WTC11 (cell line): ENCODE results near the gene CNIH3. TPM values are rescaled to one million over a fixed set of nuclear protein-coding genes. Genes with fewer than 3 reads are reported as not detected.

Source experiments
- ATAC-seq: fragments of 200-7000 bp; cut with Tn5 transposase; 2 replicates; pipeline ENCODE4 v1.10.0; 2021; ENCODE audit warnings: mild to moderate bottlenecking, moderate library complexity
- CTCF ChIA-PET: fragments of 300-600 bp; sonication (Branson Sonifier 250); formaldehyde crosslinking; loops from one replicate; lab custom pipeline; 2021; ENCODE audit warnings: antibody characterized with exemption; lab: Charles Lee
- POLR2A ChIA-PET: fragments of 350-600 bp; sonication (Branson Sonifier 250); formaldehyde crosslinking; loops from one replicate; lab custom pipeline; 2021; ENCODE audit warnings: antibody characterized with exemption; lab: Charles Lee
- DNase-seq: peaks from one replicate; pipeline ENCODE4 v3.0.0; 2021; ENCODE audit warnings: low spot score
- H3K27ac Mint-ChIP-seq: 2 replicates; pipeline ENCODE4 v1.8.0; 2021; ENCODE audit warnings: mixed read lengths
- H3K27me3 Mint-ChIP-seq: 2 replicates; pipeline ENCODE4 v1.8.0; 2021; ENCODE audit warnings: low read depth, mild to moderate bottlenecking, moderate library complexity, mixed read lengths
- H3K36me3 Mint-ChIP-seq: 2 replicates; pipeline ENCODE4 v1.8.0; 2021; ENCODE audit warnings: mixed read lengths
- H3K4me1 Mint-ChIP-seq: 2 replicates; pipeline ENCODE4 v1.8.0; 2022; ENCODE audit warnings: mixed read lengths
- H3K4me3 Mint-ChIP-seq: 2 replicates; pipeline ENCODE4 v1.8.0; 2021; ENCODE audit warnings: mild to moderate bottlenecking, moderate library complexity, mixed read lengths
- H3K9me3 Mint-ChIP-seq: 2 replicates; pipeline ENCODE4 v1.8.0; 2021; ENCODE audit warnings: mixed read lengths
- AFF4 ChIP-seq: sonication (generic); formaldehyde crosslinking; IDR thresholded peaks from 2 replicates; pipeline ENCODE4 v1.8.1; 2023; ENCODE audit warnings: mild to moderate bottlenecking, missing genetic modification reagents, borderline replicate concordance
- AR ChIP-seq: fragments of 250-450 bp; sonication (Bioruptor Pico); IDR thresholded peaks from 2 replicates; pipeline ENCODE4 v1.9.0; 2021; ENCODE audit warnings: mild to moderate bottlenecking
- CREB1 ChIP-seq: sonication (generic); formaldehyde crosslinking; IDR thresholded peaks from 2 replicates; pipeline ENCODE4 v1.8.0; 2023; ENCODE audit warnings: mild to moderate bottlenecking, missing genetic modification reagents
- CREM ChIP-seq: sonication (generic); formaldehyde crosslinking; IDR thresholded peaks from 2 replicates; pipeline ENCODE4 v1.8.1; 2022; ENCODE audit warnings: mild to moderate bottlenecking, missing genetic modification reagents, moderate library complexity
- ELF4 ChIP-seq: sonication (generic); formaldehyde crosslinking; IDR thresholded peaks from 2 replicates; pipeline ENCODE4 v1.8.1; 2022; ENCODE audit warnings: low read depth, mild to moderate bottlenecking, moderate library complexity, missing genetic modification reagents
- EMX1 ChIP-seq: fragments of 250-450 bp; sonication (Bioruptor Pico); IDR thresholded peaks from 2 replicates; pipeline ENCODE4 v1.8.0; 2021; ENCODE audit warnings: mild to moderate bottlenecking
- ETV6 ChIP-seq: sonication (generic); formaldehyde crosslinking; IDR thresholded peaks from 2 replicates; pipeline ENCODE4 v1.8.1; 2022; ENCODE audit warnings: mild to moderate bottlenecking, missing genetic modification reagents
- FOXP1 ChIP-seq: sonication (generic); formaldehyde crosslinking; IDR thresholded peaks from 2 replicates; pipeline ENCODE4 v1.8.0; 2022; ENCODE audit warnings: missing genetic modification reagents, mild to moderate bottlenecking, moderate library complexity, borderline replicate concordance
- HMGA2 ChIP-seq: fragments of 250-450 bp; sonication (Bioruptor Pico); IDR thresholded peaks from 2 replicates; pipeline ENCODE4 v1.4.0; 2021; ENCODE audit warnings: mild to moderate bottlenecking, moderate library complexity
- JAZF1 ChIP-seq: fragments of 250-450 bp; sonication (Bioruptor Pico); IDR thresholded peaks from 2 replicates; pipeline ENCODE4 v1.9.0; 2021; ENCODE audit warnings: moderate library complexity, mild to moderate bottlenecking, inconsistent platforms
- MAX ChIP-seq: sonication (generic); formaldehyde crosslinking; IDR thresholded peaks from 2 replicates; pipeline ENCODE4 v1.8.0; 2022; ENCODE audit warnings: mild to moderate bottlenecking, missing genetic modification reagents
- MLX ChIP-seq: sonication (generic); formaldehyde crosslinking; IDR thresholded peaks from 2 replicates; pipeline ENCODE4 v1.8.1; 2023; ENCODE audit warnings: mild to moderate bottlenecking, missing genetic modification reagents, moderate library complexity
- MXD4 ChIP-seq: fragments of 250-450 bp; sonication (Bioruptor Pico); IDR thresholded peaks from 2 replicates; pipeline ENCODE4 v1.8.0; 2021; ENCODE audit warnings: mild to moderate bottlenecking, moderate library complexity, borderline replicate concordance
- MYBL2 ChIP-seq: sonication (generic); formaldehyde crosslinking; IDR thresholded peaks from 2 replicates; pipeline ENCODE4 v1.8.1; 2023; ENCODE audit warnings: mild to moderate bottlenecking, moderate library complexity, missing genetic modification reagents
- OVOL2 ChIP-seq: fragments of 250-450 bp; sonication (Bioruptor Pico); IDR thresholded peaks from 2 replicates; pipeline ENCODE4 v1.9.0; 2021; ENCODE audit warnings: mild to moderate bottlenecking, borderline replicate concordance
- PRRX2 ChIP-seq: fragments of 250-450 bp; sonication (Bioruptor Pico); IDR thresholded peaks from 2 replicates; pipeline ENCODE4 v1.8.0; 2021; ENCODE audit warnings: mild to moderate bottlenecking
- RORB ChIP-seq: fragments of 250-450 bp; sonication (Bioruptor Pico); IDR thresholded peaks from 2 replicates; pipeline ENCODE4 v1.9.0; 2021; ENCODE audit warnings: mild to moderate bottlenecking
- SP1 ChIP-seq: sonication (generic); formaldehyde crosslinking; conservative IDR thresholded peaks from 2 replicates; pipeline ENCODE4 v1.8.1; 2022; ENCODE audit warnings: missing genetic modification reagents
- TEAD4 ChIP-seq: sonication (generic); formaldehyde crosslinking; IDR thresholded peaks from 2 replicates; pipeline ENCODE4 v1.8.0; 2022; ENCODE audit warnings: mild to moderate bottlenecking, missing genetic modification reagents
- TP53 ChIP-seq: sonication (generic); formaldehyde crosslinking; IDR thresholded peaks from 2 replicates; pipeline ENCODE4 v1.8.1; 2023; ENCODE audit warnings: mild to moderate bottlenecking, missing genetic modification reagents
- ZNF121 ChIP-seq: sonication (generic); formaldehyde crosslinking; IDR thresholded peaks from 2 replicates; pipeline ENCODE4 v1.8.0; 2023; ENCODE audit warnings: missing genetic modification reagents
- ZNF263 ChIP-seq: sonication (generic); formaldehyde crosslinking; IDR thresholded peaks from 2 replicates; pipeline ENCODE4 v1.8.1; 2022; ENCODE audit warnings: low read depth, mild to moderate bottlenecking, moderate library complexity, missing genetic modification reagents
- ZNF281 ChIP-seq: sonication (generic); formaldehyde crosslinking; IDR thresholded peaks from 2 replicates; pipeline ENCODE4 v1.8.0; 2023; ENCODE audit warnings: mild to moderate bottlenecking, missing genetic modification reagents
- total RNA-seq: library from RNA; stranded (reverse); gene quantifications from 3 replicates; pipeline ENCODE4 v1.2.3, GENCODE V29; 2021

Gene CNIH3
- total RNA-seq, 1 experiment from 2014 or later, result 8.1 TPM

- H3K36me3 Mint-ChIP-seq, result no peaks in the 10 kb centered on the region
- TF ChIP-seq OVOL2 (CRISPR knock-in tag), result no peak
- no peak for TF ChIP-seq PRRX2 (CRISPR knock-in tag)
- TF ChIP-seq MLX (CRISPR knock-in tag), result no peak
- TF ChIP-seq CREB1 (CRISPR knock-in tag), result no peak
- TF ChIP-seq HMGA2 (CRISPR knock-in tag), result no peak
- TF ChIP-seq ZNF281 (CRISPR knock-in tag), result no peak
- TF ChIP-seq TP53 (CRISPR knock-in tag), result no peak
- no peak for TF ChIP-seq MAX (CRISPR knock-in tag)
- TF ChIP-seq RORB (CRISPR knock-in tag), result no peak
- no peaks in the 10 kb centered on the region for H3K27me3 Mint-ChIP-seq
- ATAC-seq (no peak), DNase-seq (no peak)
- H3K4me3 Mint-ChIP-seq, result no peak overlapping the region
- H3K4me1 Mint-ChIP-seq, result peaks cover 4% of the 10 kb centered on the region; the same call in 1 of the 2 replicates
- no peak overlapping the region for H3K27ac Mint-ChIP-seq
- ChIA-PET POLR2A (interaction anchor here (0.7 kb wide), 1 partner anchor 460 kb away, joined by 4 read pairs; no protein-coding TSS in a partner anchor), CTCF (interaction anchor here (0.6 to 1.0 kb wide), 3 partner anchors 9 to 11 kb away, joined by 3 to 6 read pairs (median 4); no protein-coding TSS in a partner anchor)
- no peaks in the 10 kb centered on the region; the same call in 1 of the 2 replicates for H3K9me3 Mint-ChIP-seq
Measured at GRCh38 chr1:224711876-224712275, 95.8 kb downstream of the CNIH3 start.

GRCh38 chr1:224713228-224713627 is 97.1 kb downstream of the CNIH3 start:
- Mint-ChIP-seq H3K4me1 (peaks cover 4% of the 10 kb centered on the region; the same call in 1 of the 2 replicates), H3K27me3 (no peaks in the 10 kb centered on the region), H3K4me3 (no peak overlapping the region), H3K27ac (no peak overlapping the region), H3K36me3 (no peaks in the 10 kb centered on the region), H3K9me3 (no peaks in the 10 kb centered on the region; the same call in 1 of the 2 replicates)
- ATAC-seq (no peak), DNase-seq (no peak)
- POLR2A ChIA-PET, result no interaction called here
- CTCF ChIA-PET, result interaction anchor here (1.0 to 2.9 kb wide), 4 partner anchors 12 to 181 kb away, joined by 3 to 22 read pairs (median 6); no protein-coding TSS in a partner anchor
- TF ChIP-seq ZNF121 (no peak), AR (CRISPR knock-in tag) (no peak), EMX1 (CRISPR knock-in tag) (no peak), MYBL2 (CRISPR knock-in tag) (no peak), TEAD4 (CRISPR knock-in tag) (no peak), ZNF263 (CRISPR knock-in tag) (no peak), ELF4 (CRISPR knock-in tag) (no peak), SP1 (CRISPR knock-in tag) (no peak), CREM (no peak), ETV6 (CRISPR knock-in tag) (no peak), JAZF1 (no peak), ZNF281 (CRISPR knock-in tag) (no peak), AFF4 (CRISPR knock-in tag) (no peak), MXD4 (CRISPR knock-in tag) (no peak), FOXP1 (CRISPR knock-in tag) (no peak)
